OCI-LY7 (cell line): ENCODE measurements around the gene TP63.

Source experiments
- EZH2phosphoT487 ChIP-seq: fragments of 200-600 bp; sonication (generic); IDR thresholded peaks from 2 replicates; pipeline ENCODE4 v1.6.1; 2018; ENCODE audit warnings: low read depth, borderline replicate concordance, mild to moderate bottlenecking, mixed run types, antibody characterized with exemption, low read length, moderate library complexity, mixed read lengths
- TF ChIP-seq, protein P1 (sequence below): fragments of 200-600 bp; sonication (generic); conservative IDR thresholded peaks from 2 replicates; pipeline ENCODE4 v1.5.1; 2014; ENCODE audit warnings: mild to moderate bottlenecking, antibody characterized with exemption, low read length, moderate library complexity, mixed read lengths

- TF ChIP-seq, protein P1, sequence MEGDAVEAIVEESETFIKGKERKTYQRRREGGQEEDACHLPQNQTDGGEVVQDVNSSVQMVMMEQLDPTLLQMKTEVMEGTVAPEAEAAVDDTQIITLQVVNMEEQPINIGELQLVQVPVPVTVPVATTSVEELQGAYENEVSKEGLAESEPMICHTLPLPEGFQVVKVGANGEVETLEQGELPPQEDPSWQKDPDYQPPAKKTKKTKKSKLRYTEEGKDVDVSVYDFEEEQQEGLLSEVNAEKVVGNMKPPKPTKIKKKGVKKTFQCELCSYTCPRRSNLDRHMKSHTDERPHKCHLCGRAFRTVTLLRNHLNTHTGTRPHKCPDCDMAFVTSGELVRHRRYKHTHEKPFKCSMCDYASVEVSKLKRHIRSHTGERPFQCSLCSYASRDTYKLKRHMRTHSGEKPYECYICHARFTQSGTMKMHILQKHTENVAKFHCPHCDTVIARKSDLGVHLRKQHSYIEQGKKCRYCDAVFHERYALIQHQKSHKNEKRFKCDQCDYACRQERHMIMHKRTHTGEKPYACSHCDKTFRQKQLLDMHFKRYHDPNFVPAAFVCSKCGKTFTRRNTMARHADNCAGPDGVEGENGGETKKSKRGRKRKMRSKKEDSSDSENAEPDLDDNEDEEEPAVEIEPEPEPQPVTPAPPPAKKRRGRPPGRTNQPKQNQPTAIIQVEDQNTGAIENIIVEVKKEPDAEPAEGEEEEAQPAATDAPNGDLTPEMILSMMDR = no peak
- no peak for TF ChIP-seq EZH2phosphoT487
Observed at GRCh38 chr3:189781415-189781814, 150.2 kb downstream of the TP63 start.
